ENCODE results near the gene CD63. TPM values are rescaled to one million over a fixed set of nuclear protein-coding genes. Genes with fewer than 3 reads are reported as not detected.

The CD63 gene
- total and polyA plus RNA-seq, 2 of the 13 experiments (the other 11 are each of a cell fraction or from before 2014, with no cell fraction given) = 234 to 277 TPM

- no peak for TF ChIP-seq MIER3 (CRISPR knock-in tag; IDR thresholded peaks at IDR 0.05; ENCODE audit: borderline replicate concordance)
- TF ChIP-seq FOXK2 (IDR thresholded peaks at IDR 0.05) = no peak
- TF ChIP-seq CBX2 (IDR thresholded peaks at IDR 0.05; ENCODE audit: low read depth, low read length) = no peak
- TF ChIP-seq CBX2 (CRISPR knock-in tag; IDR thresholded peaks at IDR 0.05; ENCODE audit: low read depth) = no peak
Observed at GRCh38 chr12:55732288-55732687, 3.5 kb upstream of the CD63 start (continued).

GRCh38 chr12:55729819-55730818 is 1.3 kb upstream of the CD63 start:
- TF ChIP-seq ZNF777 (CRISPR knock-in tag; IDR thresholded peaks at IDR 0.05) (0 out of 2 replicates have a peak, but pooled peaks have one; percentile 30), ZSCAN22 (CRISPR knock-in tag; IDR thresholded peaks at IDR 0.05) (no peak), YEATS2 (CRISPR knock-in tag; IDR thresholded peaks at IDR 0.05; ENCODE audit: borderline replicate concordance) (no peak), NR1H2 (CRISPR knock-in tag; IDR thresholded peaks at IDR 0.05; ENCODE audit: borderline replicate concordance, low read depth) (no peak), KLF13 (CRISPR knock-in tag; IDR thresholded peaks at IDR 0.05) (no peak), PAF1 (CRISPR knock-in tag; IDR thresholded peaks at IDR 0.05) (no peak), ZNF451 (CRISPR knock-in tag; IDR thresholded peaks at IDR 0.05) (no peak), ZNF414 (CRISPR knock-in tag; IDR thresholded peaks at IDR 0.05) (no peak), JARID2 (CRISPR knock-in tag; IDR thresholded peaks at IDR 0.05; ENCODE audit: insufficient replicate concordance) (no peak), ZNF644 (CRISPR knock-in tag; IDR thresholded peaks at IDR 0.05; ENCODE audit: low read depth) (no peak), HMG20A (CRISPR knock-in tag; IDR thresholded peaks at IDR 0.05; ENCODE audit: borderline replicate concordance) (no peak), HNF1B (CRISPR knock-in tag; IDR thresholded peaks at IDR 0.05) (0 out of 2 replicates have a peak, but pooled peaks have one; percentile 26)
- no peak overlapping the region for H3K27ac ChIP-seq (ENCODE audit: extremely low read length, insufficient read depth, low read length)
- in situ Hi-C loops (cut with HindIII; ENCODE audit: extremely low pct_ligation_motif_present, low pct_unique_long_range_greater_than_20kb) = no loop called here
- ATAC-seq = no peak; the same call in 2 of the 3 replicates
- CTCF ChIA-PET (ENCODE audit: low intra/inter-chr PET ratio, low total read pairs) = no interaction called here
- no peaks in the 10 kb centered on the region for H3K9me3 ChIP-seq (ENCODE audit: low read length)
- H3K4me3 ChIP-seq (replicated peaks in 1 of 3; ENCODE audit: insufficient read depth in 1 of 3, low read depth in 2 of 3, low read length in 3 of 3) = peak overlapping the region in 2 of 3 experiments; percentile 84; a peak in 3 of 6 replicates
- H4K20me1 ChIP-seq (ENCODE audit: insufficient read depth, low read length) = 0 out of 2 replicates have a peak, but pooled peaks cover 6% of the 10 kb centered on the region
- H3K27me3 ChIP-seq (ENCODE audit: control insufficient read depth in 1 of 2, insufficient read depth in 2 of 2, low read length in 2 of 2) = no peaks in the 10 kb centered on the region; a peak in 1 of 5 replicates
- peaks cover 10 to 17% of the 10 kb centered on the region in 2 experiments; a peak in 4 of 5 replicates for H3K36me3 ChIP-seq (replicated peaks in 1 of 2; ENCODE audit: control insufficient read depth in 1 of 2, insufficient read depth in 2 of 2, low read length in 2 of 2)
- POLR2A ChIA-PET = interaction anchor here (1.0 to 2.7 kb wide), 11 partner anchors 8 to 374 kb away, joined by 3 to 38 read pairs (median 13); partner anchors contain the start of genes BLOC1S1, DNAJC14, ORMDL2 and PA2G4
- BruUV-seq (replicated peaks) = no TSS peak
- 70% methylated on average over 17 of the region's 19 CpGs for WGBS (ENCODE audit: low lambda C conversion rate)
- FAIRE-seq = no peak
- H3K4me1 ChIP-seq (ENCODE audit: insufficient read depth, low read length) = peaks cover 29% of the 10 kb centered on the region
- H3K4me2 ChIP-seq (ENCODE audit: low read depth, low read length) = peak overlapping the region; percentile 98
- peaks cover 12% of the 10 kb centered on the region for H3K79me2 ChIP-seq (ENCODE audit: insufficient read depth, low read length)
- no peak overlapping the region for H2AFZ ChIP-seq (ENCODE audit: low read length)
- intact Hi-C loops (cut with micrococcal nuclease; ENCODE audit: unreplicated experiment) = loop anchor here (2.0 kb wide), 1 partner anchor 49 kb away; a partner anchor contains a TSS
- DNase-seq (ENCODE audit: low spot score) = no peak
- peak overlapping the region; percentile 85; the same call in 1 of the 2 replicates for H3K9ac ChIP-seq (ENCODE audit: insufficient read depth, low read depth, low read length)

Measured in HepG2 (cell line).